Activated CD8-positive, alpha-beta memory T cell treated with anti-CD3 and anti-CD28 coated beads, Interleukin-2, amount 50 U/mL, for 4 hours (primary cell): ENCODE data around the gene CNKSR3.

Experiments
- DNase-seq: peaks from one replicate; pipeline ENCODE4 v3.0.0-alpha.2; 2020

Gene CNKSR3

DNA sequence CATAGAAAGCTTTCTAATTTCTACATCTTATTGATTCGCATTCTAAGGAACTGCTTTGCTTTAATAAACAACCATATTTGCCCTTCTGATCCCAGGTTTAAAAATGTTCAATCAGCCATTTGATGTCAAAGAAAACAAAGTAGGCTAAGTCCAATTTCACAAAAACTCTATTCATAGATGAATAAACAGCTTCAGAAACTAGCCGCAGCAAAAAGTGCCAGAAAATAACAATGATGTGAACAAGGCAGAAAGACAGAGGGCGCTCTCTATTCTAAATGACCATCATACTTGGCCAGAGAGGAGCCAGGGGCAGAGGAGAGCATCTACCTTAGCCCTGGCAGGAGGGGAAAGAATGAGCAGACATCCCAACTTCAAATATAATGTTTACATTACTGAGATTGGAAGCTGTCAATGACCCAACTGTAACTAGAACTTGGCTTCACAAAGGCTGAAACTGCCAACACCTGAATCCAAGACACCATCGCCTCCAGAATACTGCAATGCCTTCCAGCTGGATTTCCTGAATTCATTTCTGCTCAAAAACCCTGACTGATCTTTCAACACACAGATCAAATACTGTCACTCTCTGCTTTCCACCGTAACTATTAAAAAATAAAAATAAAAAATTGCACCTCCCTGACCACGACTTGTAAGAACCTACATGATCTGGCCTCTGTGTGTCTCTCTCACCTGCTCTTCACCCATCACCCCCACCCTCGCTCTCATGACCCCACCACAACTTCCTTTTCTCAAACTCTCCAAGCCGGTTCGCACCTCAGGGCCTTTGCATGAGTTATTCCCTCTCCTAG, 9.5 kb downstream of the CNKSR3 start:
- no peak for DNase-seq

DNA sequence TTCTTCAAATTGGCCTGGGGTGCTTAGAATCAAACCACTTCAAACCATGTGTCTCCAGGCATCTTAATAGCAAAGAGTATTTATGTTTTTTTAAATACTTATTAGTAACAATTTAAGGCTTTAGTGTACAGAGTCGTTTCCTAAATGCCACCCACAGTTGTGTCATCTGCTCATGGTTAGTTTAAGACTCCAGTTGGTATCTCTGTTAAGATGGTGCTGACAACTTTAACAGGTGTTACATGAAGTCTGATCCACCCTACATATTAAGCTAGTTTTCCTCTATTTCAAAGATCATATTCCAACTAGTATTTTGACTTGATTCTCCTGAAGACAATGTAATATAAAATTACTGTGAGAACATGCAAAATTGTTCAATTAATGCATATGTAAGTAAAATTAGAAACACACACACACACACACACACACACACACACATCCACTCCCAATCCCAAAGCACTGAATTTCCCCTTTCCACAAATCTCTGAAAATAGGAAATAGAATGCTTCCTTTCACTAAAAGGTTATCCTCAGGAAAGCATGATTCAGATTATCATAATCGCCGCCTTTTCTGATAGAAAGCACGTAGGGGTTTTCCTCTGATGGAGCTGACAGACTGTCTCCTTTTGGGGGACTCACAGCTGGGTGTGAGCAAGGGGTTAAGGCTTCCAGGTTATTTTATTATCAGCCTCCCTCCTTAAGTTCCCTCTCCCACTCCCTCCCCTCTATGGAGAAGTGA, 10.5 kb downstream of the CNKSR3 start:
- DNase-seq = no peak

- no peak for DNase-seq
These were observed 12.0 kb downstream of the CNKSR3 start for GRCh38 chr6:154498340-154498934.

DNA sequence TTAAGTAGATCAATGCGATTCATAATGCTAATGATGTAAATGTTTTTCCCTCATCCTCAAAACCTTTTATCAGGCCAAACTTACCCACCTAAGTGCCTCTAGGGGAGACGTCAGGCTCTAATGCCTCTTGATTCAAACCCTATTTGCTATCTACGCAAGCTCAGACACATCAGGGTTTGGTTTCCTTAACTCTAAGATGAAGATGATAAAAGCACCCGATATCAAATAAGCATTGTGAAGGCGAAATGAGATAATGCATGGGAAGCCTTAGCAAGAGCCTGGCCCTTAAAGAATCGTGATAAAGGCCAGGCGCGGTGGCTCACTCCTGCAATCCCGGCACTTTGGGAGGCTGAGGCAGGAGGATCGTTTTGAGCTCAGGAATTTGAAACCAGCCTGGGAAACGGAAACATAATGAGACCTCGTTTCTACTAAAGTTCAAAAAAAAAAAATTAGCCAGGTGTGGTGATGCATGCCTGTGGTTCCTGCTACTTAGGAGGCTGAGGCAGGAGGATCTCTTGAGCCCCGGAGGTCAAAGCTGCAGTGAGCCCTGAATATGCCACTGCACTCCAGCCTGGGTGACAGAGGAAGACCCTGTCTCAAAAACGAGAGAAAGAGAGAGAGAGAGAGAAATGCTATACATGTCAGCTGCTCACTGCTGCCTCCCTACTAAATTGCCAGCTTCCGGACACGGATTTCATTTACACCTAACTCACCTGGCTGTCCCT, 13.5 kb downstream of the CNKSR3 start:
- DNase-seq = no peak

GRCh38 chr6:154496186-154496585, 14.3 kb downstream of the CNKSR3 start:
- no peak for DNase-seq

DNA sequence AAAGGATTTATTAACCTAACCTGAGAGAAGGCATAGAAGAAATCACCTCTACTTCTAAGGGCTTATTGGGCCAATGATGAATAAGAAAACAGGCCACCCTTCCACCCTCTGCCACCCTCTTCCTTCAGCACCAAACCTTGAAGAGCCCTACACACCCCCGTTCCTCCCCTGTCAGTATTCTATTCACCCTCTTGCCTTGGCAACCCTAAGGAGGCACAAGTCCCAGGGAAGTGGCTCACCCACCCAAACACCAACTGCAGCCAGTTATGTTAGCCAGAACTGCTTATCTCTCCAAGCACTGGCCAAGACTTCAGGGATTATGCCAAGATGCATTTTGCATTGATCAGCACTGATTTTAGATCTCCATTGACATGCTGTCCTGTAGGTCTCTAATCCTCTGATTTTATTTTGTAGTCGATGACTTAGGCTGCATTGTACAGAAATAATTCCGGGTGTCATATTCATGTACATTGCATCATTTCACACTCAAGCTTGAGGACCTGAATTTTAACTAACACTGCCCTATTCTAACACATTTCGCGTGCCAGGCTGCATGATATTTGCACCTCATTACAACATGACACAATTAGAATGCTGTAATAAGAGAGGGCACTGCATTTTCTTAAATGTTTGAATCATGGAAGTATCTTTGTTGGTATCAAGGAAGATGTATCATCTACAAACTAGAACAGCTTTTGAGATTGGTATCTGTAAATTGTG, 15.7 kb downstream of the CNKSR3 start:
- no peak for DNase-seq

DNA sequence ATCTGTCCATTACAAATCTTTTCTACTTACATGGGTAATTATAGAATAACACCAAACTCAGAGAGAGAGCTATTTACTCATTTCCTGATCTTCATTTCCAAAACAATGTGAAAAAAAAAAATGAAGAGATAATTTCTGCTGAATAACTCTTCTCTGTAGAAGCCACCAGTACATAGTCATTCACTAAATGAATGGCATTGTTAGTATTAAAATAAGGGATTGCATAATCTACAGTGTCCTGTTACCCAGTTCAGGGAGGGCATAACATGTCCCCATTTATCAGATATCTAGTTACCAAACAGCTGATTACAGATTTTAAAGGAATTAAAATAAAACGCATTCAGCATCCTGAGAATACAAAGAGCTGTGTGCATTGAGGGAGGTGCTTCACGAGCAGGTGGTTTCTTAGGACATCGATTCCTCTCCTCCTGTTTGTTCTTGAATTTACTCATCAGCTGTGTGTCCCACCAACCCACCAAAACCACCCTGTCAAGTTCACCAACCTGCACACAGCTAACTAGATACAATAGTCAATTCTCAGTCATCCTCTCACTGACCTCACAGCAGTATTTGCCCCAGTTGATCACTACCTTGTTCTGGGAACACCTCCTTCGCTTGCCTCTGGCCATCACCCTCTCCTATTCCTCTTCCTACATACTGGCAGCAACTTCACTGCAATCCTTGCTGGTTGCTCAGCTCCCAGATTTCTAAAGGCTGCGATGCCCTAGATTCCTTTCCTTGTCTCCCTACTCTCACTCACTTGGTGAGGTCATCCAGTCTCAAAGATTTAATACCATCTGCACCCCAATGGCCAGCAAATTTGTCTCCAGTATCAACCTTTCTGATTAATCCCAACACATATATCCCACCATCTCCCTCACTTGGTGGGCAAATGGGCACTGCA, 18.7 kb downstream of the CNKSR3 start:
- no peak for DNase-seq

DNA sequence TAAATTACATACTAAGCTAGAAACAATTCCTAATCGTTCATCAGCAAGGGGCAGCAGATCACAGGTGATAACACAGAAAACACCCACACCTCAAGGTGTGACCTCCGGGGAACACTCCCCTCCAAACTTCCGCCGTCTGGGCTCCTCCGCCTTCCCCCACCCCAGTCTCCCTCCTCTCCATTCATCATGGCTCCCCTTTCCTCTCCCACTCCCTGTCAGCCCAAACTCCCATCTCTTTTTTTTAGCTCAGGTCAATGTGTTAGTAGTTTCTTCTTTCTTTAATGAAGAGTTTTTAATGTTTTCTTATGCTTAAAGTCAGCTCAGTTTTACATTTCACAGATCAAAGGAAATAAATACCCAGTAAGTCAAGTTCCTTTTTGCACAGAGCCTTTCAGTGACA, 20.7 kb downstream of the CNKSR3 start:
- DNase-seq = no peak

GRCh38 chr6:154488802-154489437, 21.6 kb downstream of the CNKSR3 start:
- no peak for DNase-seq

DNA sequence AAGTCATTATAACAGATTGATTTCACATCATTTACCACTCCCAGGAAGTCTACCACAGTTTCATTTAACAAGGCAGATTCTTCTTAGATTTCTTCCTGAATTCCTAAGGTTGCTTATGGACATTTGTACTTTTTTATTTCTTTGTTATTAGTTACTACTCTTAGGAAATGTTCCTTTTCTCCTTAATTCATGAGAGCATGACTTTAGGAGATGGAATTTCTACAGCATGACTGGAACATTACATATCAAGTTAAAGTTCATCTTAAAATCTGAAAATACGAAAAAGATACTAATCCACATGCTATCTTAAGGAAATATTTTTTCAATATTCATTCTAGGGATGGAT, 22.3 kb downstream of the CNKSR3 start:
- no peak for DNase-seq

- no peak for DNase-seq
These were observed 22.9 kb downstream of the CNKSR3 start for GRCh38 chr6:154487367-154488247.

DNA sequence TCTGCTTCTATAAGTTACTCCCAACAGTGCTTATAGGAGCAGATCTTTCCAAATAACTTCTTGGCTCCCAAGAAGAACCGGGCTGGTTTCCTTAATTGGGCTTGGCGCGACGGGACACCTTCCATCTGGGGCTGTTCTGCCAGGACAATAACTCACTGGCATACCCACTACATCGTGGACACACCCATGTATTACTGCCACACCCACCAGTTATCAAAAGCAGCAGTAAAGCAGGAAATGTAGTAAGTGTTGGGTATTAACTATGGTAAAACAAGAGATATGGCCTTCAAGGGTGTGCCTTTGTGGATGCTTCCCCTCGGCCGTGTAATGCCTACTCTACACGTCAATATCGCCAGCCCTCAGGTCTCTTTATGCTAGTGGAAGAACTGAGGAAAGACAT, 24.7 kb downstream of the CNKSR3 start:
- no peak for DNase-seq

DNA sequence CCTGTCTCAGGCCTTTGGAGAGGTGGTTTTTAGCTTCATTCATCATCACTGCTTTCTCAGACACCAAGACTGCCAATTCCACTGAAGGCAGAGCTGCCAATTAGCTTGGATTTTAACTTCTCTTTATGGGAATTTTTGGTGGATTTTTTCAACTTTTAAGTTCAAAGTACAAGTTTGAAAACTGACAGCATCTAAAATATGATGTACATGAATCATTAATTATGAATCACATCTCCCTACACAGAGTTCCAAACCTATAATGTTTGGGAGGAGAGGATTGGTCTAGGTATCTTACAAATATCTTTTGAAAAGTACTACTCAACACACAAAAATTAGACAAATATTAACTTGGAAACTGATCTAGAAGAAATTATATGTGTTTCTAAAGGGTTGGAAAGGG, 25.5 kb downstream of the CNKSR3 start:
- no peak for DNase-seq

DNA sequence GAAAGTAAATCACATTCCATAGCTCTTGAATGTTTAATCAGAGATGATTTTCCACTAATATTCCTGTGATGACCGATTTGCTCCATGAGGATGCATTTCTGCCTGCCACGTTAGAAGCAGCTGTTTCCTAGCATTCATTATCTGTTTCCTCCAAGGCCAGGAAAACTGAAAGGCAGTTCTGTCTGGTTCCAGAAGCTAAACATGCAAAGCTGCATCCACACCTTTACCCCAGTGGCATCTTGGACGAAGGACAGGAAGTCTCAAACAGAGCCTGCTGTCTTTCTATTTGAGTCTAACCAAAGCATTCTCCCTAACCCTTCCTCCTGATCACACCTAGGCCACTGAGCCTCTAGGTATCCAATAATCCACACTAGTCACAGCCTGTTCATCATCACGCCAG, 27.6 kb downstream of the CNKSR3 start:
- no peak for DNase-seq

DNA sequence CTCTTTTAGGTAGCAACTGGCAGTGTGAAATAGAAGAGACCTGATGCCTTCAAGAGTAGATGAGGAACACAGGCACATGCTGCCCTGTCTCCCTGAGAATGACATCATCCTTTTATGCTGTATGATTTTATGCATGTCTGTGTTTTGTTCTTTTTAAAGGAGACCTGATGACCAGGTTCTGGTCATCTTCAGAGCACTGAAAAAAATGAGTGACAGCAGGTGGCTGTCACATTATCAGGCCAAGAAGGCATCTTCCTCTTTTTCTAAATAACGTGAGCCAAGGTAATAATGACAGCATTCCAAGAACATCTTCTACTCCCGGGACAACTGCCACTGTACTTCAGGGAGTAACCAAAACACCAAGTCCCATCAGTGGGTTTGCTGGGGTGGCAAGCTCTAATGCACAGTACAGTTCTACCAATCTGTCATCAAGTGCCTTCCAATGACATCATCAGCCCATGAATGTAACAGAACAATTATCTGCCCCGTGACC, 28.9 kb downstream of the CNKSR3 start:
- DNase-seq = no peak

- no peak for DNase-seq
These were observed 30.5 kb downstream of the CNKSR3 start for GRCh38 chr6:154479771-154480639.

- no peak for DNase-seq
These were observed 31.1 kb downstream of the CNKSR3 start for GRCh38 chr6:154479351-154479769.

DNA sequence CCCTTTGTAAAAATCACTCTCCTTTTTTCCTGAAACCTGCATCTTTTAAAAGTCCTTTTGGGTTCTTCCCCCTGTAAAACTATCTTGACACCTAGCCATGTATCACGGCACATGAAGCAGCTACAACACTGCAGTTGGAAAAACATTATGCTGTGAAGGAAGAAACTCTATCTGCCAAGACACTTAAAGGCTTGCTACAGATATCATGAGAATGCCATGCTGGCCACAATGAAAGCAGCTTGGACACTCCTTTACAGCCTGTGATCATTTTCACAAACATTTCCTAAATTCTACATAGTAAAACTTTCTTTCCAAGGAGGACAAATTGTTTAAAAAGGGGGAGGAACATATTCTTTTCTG, 31.8 kb downstream of the CNKSR3 start:
- no peak for DNase-seq
